Epithelial cell of esophagus (primary cell): ENCODE data around the gene RPL36AL.
A peak's percentile ranks its signal among the peaks of the same experiment; 100 is the strongest.
"Not testable (repeated sequence)": the region's sequence is repeated elsewhere in the genome, so short reads cannot be mapped to it uniquely, and the experiment has no call there.

Source experiments
- DNase-seq: peaks from one replicate; pipeline ENCODE4 v3.0.0; 2010; ENCODE audit warnings: low read depth
- H3K4me3 ChIP-seq: 2 replicates; pipeline ENCODE4 v1.5.1; 2011; ENCODE audit warnings: mild to moderate bottlenecking, low read length, control low read depth
- CTCF ChIP-seq: IDR thresholded peaks from 2 replicates; pipeline ENCODE4 v1.5.1; 2011; ENCODE audit warnings: low read depth, mild to moderate bottlenecking, low read length, control low read depth, inconsistent platforms; ENCODE audit not compliant: insufficient read depth; ENCODE audit errors: missing control alignments

The RPL36AL gene

GRCh38 chr14:49594347-49595091 is 25.9 kb downstream of the RPL36AL start:
- H3K4me3 ChIP-seq = no peak overlapping the region
- peak; percentile 41 for DNase-seq
- no peak for TF ChIP-seq CTCF

GRCh38 chr14:49593016-49593415 is 27.4 kb downstream of the RPL36AL start:
- no peak overlapping the region for H3K4me3 ChIP-seq
- no peak for TF ChIP-seq CTCF
- DNase-seq = peak; percentile 37

- DNase-seq = no peak
- TF ChIP-seq CTCF = no peak
- no peak overlapping the region for H3K4me3 ChIP-seq
Observed at GRCh38 chr14:49589387-49589786, 31.0 kb downstream of the RPL36AL start.

GRCh38 chr14:49586673-49587460 is 33.6 kb downstream of the RPL36AL start:
- TF ChIP-seq CTCF = peak; percentile 69
- H3K4me3 ChIP-seq = peak overlapping the region; percentile 62
- DNase-seq = peak; percentile 73

GRCh38 chr14:49585803-49586672 is 34.4 kb downstream of the RPL36AL start, which contains the start of gene RPS29:
TSS of gene RPS29 (minus strand) at chr14:49586380. CDS start at chr14:49586346, 34 bp downstream.
- peak within 1 kb of the TSS; percentile 62 for H3K4me3 ChIP-seq
- no peak for TF ChIP-seq CTCF
- DNase-seq = peak; percentile 99

GRCh38 chr14:49584981-49585640 is 35.3 kb downstream of the RPL36AL start:
- not testable (repeated sequence) for DNase-seq
- peak overlapping the region; percentile 62 for H3K4me3 ChIP-seq
